HG03354 (cell line): ENCODE measurements around the gene IL1RL1.
A peak's percentile ranks its signal among the peaks of the same experiment; 100 is the strongest.

Source experiments
- ATAC-seq: cut with Tn5 transposase; IDR thresholded peaks from one replicate; pipeline ENCODE4 v1.9.1; 2021; ENCODE audit warnings: mild to moderate bottlenecking; ENCODE audit not compliant: unreplicated experiment, poor library complexity, severe bottlenecking

Gene IL1RL1

GRCh38 chr2:102290594-102290993, 20.8 kb upstream of the IL1RL1 start:
- ATAC-seq, result no peak

GRCh38 chr2:102291319-102292075, 19.9 kb upstream of the IL1RL1 start:
- ATAC-seq, result no peak

- no peak for ATAC-seq
Observed at GRCh38 chr2:102294802-102295489, 16.4 kb upstream of the IL1RL1 start.

GRCh38 chr2:102295566-102295965, 15.8 kb upstream of the IL1RL1 start:
- ATAC-seq, result no peak

GRCh38 chr2:102296449-102296848, 14.9 kb upstream of the IL1RL1 start:
- no peak for ATAC-seq

GRCh38 chr2:102297891-102298290, 13.5 kb upstream of the IL1RL1 start:
- no peak for ATAC-seq

GRCh38 chr2:102301867-102302362, 9.4 kb upstream of the IL1RL1 start:
- peak; percentile 93 for ATAC-seq

- ATAC-seq, result no peak
Observed at GRCh38 chr2:102302458-102302857, 8.9 kb upstream of the IL1RL1 start.

- ATAC-seq, result no peak
Observed at GRCh38 chr2:102303589-102303988, 7.8 kb upstream of the IL1RL1 start.

- no peak for ATAC-seq
Observed at GRCh38 chr2:102304268-102304667, 7.1 kb upstream of the IL1RL1 start.

GRCh38 chr2:102304711-102305611, 6.4 kb upstream of the IL1RL1 start:
- no peak for ATAC-seq

- no peak for ATAC-seq
Observed at GRCh38 chr2:102306125-102306524, 5.2 kb upstream of the IL1RL1 start.

GRCh38 chr2:102313025-102313424, 1.7 kb downstream of the IL1RL1 start:
- ATAC-seq, result no peak

- no peak for ATAC-seq
Observed at GRCh38 chr2:102313471-102313870, 2.1 kb downstream of the IL1RL1 start.

- ATAC-seq, result no peak
Observed at GRCh38 chr2:102313950-102314349, 2.6 kb downstream of the IL1RL1 start.

- no peak for ATAC-seq
Observed at GRCh38 chr2:102315921-102316320, 4.6 kb downstream of the IL1RL1 start.

GRCh38 chr2:102317715-102318114, 6.4 kb downstream of the IL1RL1 start:
- ATAC-seq, result no peak

GRCh38 chr2:102318437-102318836, 7.1 kb downstream of the IL1RL1 start:
- ATAC-seq, result no peak

- no peak for ATAC-seq
Observed at GRCh38 chr2:102321941-102322719, 10.8 kb downstream of the IL1RL1 start.
